CD14-positive monocyte (primary cell): ENCODE results near the gene ZNF710. TPM values are rescaled to one million over a fixed set of nuclear protein-coding genes. Genes with fewer than 3 reads are reported as not detected.

Experiments
- DNase-seq, 3 donors: peaks; one replicate each; pipeline ENCODE4 v3.0.0-alpha.2; 2011 to 2022
- H2AFZ ChIP-seq: 2 replicates; pipeline ENCODE4 v1.6.0; 2012; ENCODE audit warnings: mild to moderate bottlenecking, low read depth, low read length, inconsistent platforms; ENCODE audit not compliant: insufficient read depth, poor library complexity, severe bottlenecking
- H3K27ac ChIP-seq, 2 donors: 1 replicate in 1 of 2; 2 replicates in 1 of 2; pipeline ENCODE4 v1.5.1; 2012 to 2013; ENCODE audit warnings: low read length in 2 of 2, control low read depth in 1 of 2, inconsistent platforms in 1 of 2, low read depth in 1 of 2, mild to moderate bottlenecking in 1 of 2
- H3K27me3 ChIP-seq, 2 donors: one replicate each; pipeline versions ENCODE4 v1.6.0 to v1.6.1; 2011 to 2013; ENCODE audit warnings: low read length in 2 of 2; ENCODE audit not compliant: control insufficient read depth in 2 of 2, insufficient read depth in 2 of 2
- H3K36me3 ChIP-seq, 2 donors: replicated peaks in 1 of 2; 1 replicate in 1 of 2; 2 replicates in 1 of 2; pipeline versions ENCODE4 v1.5.1 to v1.6.1; 2012 to 2013; ENCODE audit warnings: low read length in 2 of 2, control low read depth in 1 of 2, inconsistent platforms in 1 of 2, mild to moderate bottlenecking in 1 of 2; ENCODE audit not compliant: insufficient read depth in 2 of 2, control insufficient read depth in 1 of 2
- H3K4me1 ChIP-seq, 2 donors: 1 replicate in 1 of 2; 2 replicates in 1 of 2; pipeline versions ENCODE4 v1.5.1 to v1.6.1; 2012 to 2013; ENCODE audit warnings: low read length in 2 of 2, control low read depth in 1 of 2, inconsistent platforms in 1 of 2, mild to moderate bottlenecking in 1 of 2, moderate library complexity in 1 of 2; ENCODE audit not compliant: insufficient read depth in 2 of 2, control insufficient read depth in 1 of 2
- H3K4me2 ChIP-seq: replicated peaks from 2 replicates; pipeline ENCODE3; 2012; ENCODE audit warnings: low read length, moderate library complexity, mild to moderate bottlenecking; ENCODE audit not compliant: poor library complexity, severe bottlenecking; ENCODE audit errors: extremely low read depth
- H3K4me3 ChIP-seq, 3 experiments: fragments of 200-600 bp in 1 of 3; sonication (generic) in 1 of 3; replicated peaks in 1 of 3; 1 replicate in 2 of 3; 2 replicates in 1 of 3; pipeline ENCODE4 v1.5.1; 2011 to 2013; ENCODE audit warnings: low read length in 3 of 3, mild to moderate bottlenecking in 3 of 3, control low read depth in 2 of 3, low read depth in 2 of 3, inconsistent platforms in 1 of 3, moderate library complexity in 1 of 3
- H3K79me2 ChIP-seq: 2 replicates; pipeline ENCODE4 v1.6.0; 2012; ENCODE audit warnings: mild to moderate bottlenecking, control low read depth, inconsistent platforms, low read length, moderate library complexity; ENCODE audit not compliant: insufficient read depth
- H3K9ac ChIP-seq: 2 replicates; pipeline ENCODE4 v1.6.0; 2017; ENCODE audit warnings: low read length, mild to moderate bottlenecking; ENCODE audit not compliant: insufficient read depth, poor library complexity, severe bottlenecking
- H3K9me3 ChIP-seq, 2 donors: replicated peaks in 1 of 2; 1 replicate in 1 of 2; 2 replicates in 1 of 2; pipeline versions ENCODE4 v1.5.1 to v1.6.1; 2012 to 2013; ENCODE audit warnings: low read length in 2 of 2, control low read depth in 1 of 2; ENCODE audit not compliant: control insufficient read depth in 1 of 2, insufficient read depth in 1 of 2
- H4K20me1 ChIP-seq: 2 replicates; pipeline ENCODE4 v1.6.0; 2012; ENCODE audit warnings: mild to moderate bottlenecking, low read length, control low read depth, moderate library complexity; ENCODE audit not compliant: insufficient read depth
- H3K27ac Mint-ChIP-seq, 7 donors: one replicate each; pipeline ENCODE4 v1.8.0; 2020; ENCODE audit warnings: mild to moderate bottlenecking in 7 of 7, mixed read lengths in 7 of 7, moderate library complexity in 6 of 7, inconsistent platforms in 2 of 7
- H3K27me3 Mint-ChIP-seq, 3 donors: one replicate each; pipeline ENCODE4 v1.8.0; 2021 to 2022; ENCODE audit warnings: low read depth in 3 of 3, mild to moderate bottlenecking in 3 of 3, mixed read lengths in 3 of 3, moderate library complexity in 3 of 3, inconsistent platforms in 1 of 3
- H3K36me3 Mint-ChIP-seq, 2 donors: one replicate each; pipeline ENCODE4 v1.8.0; 2020; ENCODE audit warnings: mixed read lengths in 2 of 2, inconsistent platforms in 1 of 2, mild to moderate bottlenecking in 1 of 2
- H3K4me1 Mint-ChIP-seq: one replicate; pipeline ENCODE4 v1.8.0; 2020; ENCODE audit warnings: mild to moderate bottlenecking, mixed read lengths
- H3K4me3 Mint-ChIP-seq, 2 donors: one replicate each; pipeline ENCODE4 v1.8.0; 2020; ENCODE audit warnings: mild to moderate bottlenecking in 2 of 2, mixed read lengths in 2 of 2, moderate library complexity in 1 of 2
- H3K9me3 Mint-ChIP-seq, 7 donors: one replicate each; pipeline ENCODE4 v1.8.0; 2020 to 2022; ENCODE audit warnings: mixed read lengths in 7 of 7, mild to moderate bottlenecking in 6 of 7, moderate library complexity in 6 of 7, inconsistent platforms in 2 of 7
- WGBS: methylation state at CpG from one replicate; pipeline ENCODE4 v1.1.5; 2013; ENCODE audit warnings: missing lambda C conversion rate; ENCODE audit not compliant: insufficient coverage; 5-methylcytosine and 5-hydroxymethylcytosine counted together
- intact Hi-C, 2 donors: fragments of 100-400 bp; cut with micrococcal nuclease; formaldehyde crosslinking; loops; one replicate each; pipeline versions ENCODE4 v1.15.0 to v1.15.1; 2023
- polyA plus RNA-seq, 3 donors: library from polyadenylated mRNA; depleted of rRNA in 1 of 3; unstranded in 2 of 3; stranded (reverse) in 1 of 3; fragments of 300-500 nt in 2 of 3; fragments of >200 nt in 1 of 3; fragmentation: Illumina TruSeq in 2 of 3; gene quantifications; 1 replicate in 2 of 3; 2 replicates in 1 of 3; pipeline ENCODE4 v1.2.3, GENCODE V29; 2012 to 2021
- TF ChIP-seq, protein P1 (sequence below): fragments of 200-600 bp; IDR thresholded peaks from one replicate; pipeline ENCODE4 v1.8.0; 2022; ENCODE audit warnings: antibody characterized with exemption, mild to moderate bottlenecking

ZNF710 gene
- polyA plus RNA-seq, 3 donors, result 3.4 to 45.6 (median 4.8) TPM

DNA sequence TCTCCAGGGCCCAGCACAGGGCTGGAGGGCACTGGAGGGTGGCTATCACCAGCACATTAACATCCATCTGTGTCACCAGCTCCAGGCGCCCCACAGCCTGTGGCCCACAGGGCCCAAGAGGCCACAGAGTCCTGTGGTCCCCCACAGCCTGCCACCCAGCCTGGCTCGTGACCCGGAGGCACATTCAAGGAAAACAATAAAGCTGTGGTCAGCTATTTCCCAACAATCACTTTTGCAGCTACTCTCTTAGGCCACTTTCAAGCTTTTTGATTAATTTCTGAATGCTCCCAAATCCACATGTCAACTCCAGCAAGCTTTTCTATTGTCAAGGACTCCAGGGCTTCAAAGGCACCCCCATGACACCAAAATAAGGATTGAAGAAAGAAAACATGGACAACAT, 84.4 kb downstream of the ZNF710 start:
- Histone ChIP-seq H3K27ac (peak overlapping the region; percentile 38 to 72), H3K9me3 (no peaks in the 10 kb centered on the region), H3K27me3 (no peaks in the 10 kb centered on the region), H3K9ac (peak overlapping the region; percentile 30), H2AFZ (no peak overlapping the region), H3K4me3 (no peak overlapping the region), H3K79me2 (peaks cover under 1% of the 10 kb centered on the region), H3K36me3 (peaks cover 55 to 75% of the 10 kb centered on the region in 2 donors), H4K20me1 (peaks cover 6% of the 10 kb centered on the region), H3K4me1 (peaks cover 9 to 25% of the 10 kb centered on the region in 2 donors), H3K4me2 (no peak overlapping the region)
- H3K9me3 Mint-ChIP-seq, result no peaks in the 10 kb centered on the region
- WGBS, result 68% methylated on average over 3 of the region's 3 CpGs
- intact Hi-C loops, result loop anchor here (5.0 kb wide), 3 partner anchors 188 to 348 kb away; no protein-coding TSS in a partner anchor
- peaks cover 0 to 3% (median 2%) of the 10 kb centered on the region in 3 donors for H3K27me3 Mint-ChIP-seq
- H3K4me3 Mint-ChIP-seq, result no peak overlapping the region
- no peak for DNase-seq
- TF ChIP-seq, protein P1, sequence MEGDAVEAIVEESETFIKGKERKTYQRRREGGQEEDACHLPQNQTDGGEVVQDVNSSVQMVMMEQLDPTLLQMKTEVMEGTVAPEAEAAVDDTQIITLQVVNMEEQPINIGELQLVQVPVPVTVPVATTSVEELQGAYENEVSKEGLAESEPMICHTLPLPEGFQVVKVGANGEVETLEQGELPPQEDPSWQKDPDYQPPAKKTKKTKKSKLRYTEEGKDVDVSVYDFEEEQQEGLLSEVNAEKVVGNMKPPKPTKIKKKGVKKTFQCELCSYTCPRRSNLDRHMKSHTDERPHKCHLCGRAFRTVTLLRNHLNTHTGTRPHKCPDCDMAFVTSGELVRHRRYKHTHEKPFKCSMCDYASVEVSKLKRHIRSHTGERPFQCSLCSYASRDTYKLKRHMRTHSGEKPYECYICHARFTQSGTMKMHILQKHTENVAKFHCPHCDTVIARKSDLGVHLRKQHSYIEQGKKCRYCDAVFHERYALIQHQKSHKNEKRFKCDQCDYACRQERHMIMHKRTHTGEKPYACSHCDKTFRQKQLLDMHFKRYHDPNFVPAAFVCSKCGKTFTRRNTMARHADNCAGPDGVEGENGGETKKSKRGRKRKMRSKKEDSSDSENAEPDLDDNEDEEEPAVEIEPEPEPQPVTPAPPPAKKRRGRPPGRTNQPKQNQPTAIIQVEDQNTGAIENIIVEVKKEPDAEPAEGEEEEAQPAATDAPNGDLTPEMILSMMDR, result no peak
- H3K36me3 Mint-ChIP-seq, result peaks cover 60 to 88% of the 10 kb centered on the region in 2 donors
- peak overlapping the region in 6 of 7 donors; percentile 1 to 84 (median 38) for H3K27ac Mint-ChIP-seq
- peaks cover 20% of the 10 kb centered on the region for H3K4me1 Mint-ChIP-seq

DNA sequence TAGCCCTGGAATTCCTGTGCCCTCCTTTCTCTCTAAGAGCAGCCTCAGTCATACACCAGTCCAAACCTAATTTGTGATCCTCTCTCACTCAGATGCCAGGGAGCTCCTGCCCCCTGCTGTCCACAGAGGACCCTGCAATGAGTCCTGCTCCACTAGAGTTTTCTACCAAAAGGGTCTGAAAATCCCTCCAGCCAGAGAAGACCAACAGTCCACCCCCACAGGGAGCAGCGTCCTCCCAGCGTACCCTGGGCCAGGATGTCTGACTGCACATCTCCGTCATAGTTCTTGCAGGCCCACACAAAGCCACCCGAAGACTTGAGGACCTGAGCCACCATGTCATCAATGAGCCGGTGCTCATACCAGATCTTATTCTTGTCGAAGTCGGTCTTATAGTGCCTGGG, 85.7 kb downstream of the ZNF710 start:
- peak; percentile 47 to 61 (median 59) for DNase-seq
- peaks cover 17% of the 10 kb centered on the region for H4K20me1 ChIP-seq
- H3K4me2 ChIP-seq, result no peak overlapping the region
- Mint-ChIP-seq H3K27ac (peak overlapping the region in 6 of 7 donors; percentile 17 to 76 (median 69)), H3K4me1 (peaks cover 20% of the 10 kb centered on the region), H3K9me3 (no peaks in the 10 kb centered on the region), H3K27me3 (peaks cover 0 to 3% (median 2%) of the 10 kb centered on the region in 3 donors), H3K36me3 (peaks cover 58 to 83% of the 10 kb centered on the region in 2 donors), H3K4me3 (no peak overlapping the region)
- 100% methylated on average over 5 of the region's 7 CpGs for WGBS
- H3K27me3 ChIP-seq, result no peaks in the 10 kb centered on the region
- no peak overlapping the region for H3K27ac ChIP-seq
- H2AFZ ChIP-seq, result no peak overlapping the region
- peaks cover 9 to 25% of the 10 kb centered on the region in 2 donors for H3K4me1 ChIP-seq
- H3K79me2 ChIP-seq, result peaks cover 14% of the 10 kb centered on the region
- H3K4me3 ChIP-seq, result no peak overlapping the region
- H3K9ac ChIP-seq, result no peak overlapping the region
- peaks cover 55 to 74% of the 10 kb centered on the region in 2 donors for H3K36me3 ChIP-seq
- H3K9me3 ChIP-seq, result no peaks in the 10 kb centered on the region
- intact Hi-C loops, result loop anchor here (2.0 to 5.0 kb wide), 5 partner anchors 190 to 350 kb away; no protein-coding TSS in a partner anchor
- TF ChIP-seq, protein P1, result peak; percentile 87
